K562 (cell line): Measurements from ENCODE around the gene RFNG. TPM values are rescaled to one million over a fixed set of nuclear protein-coding genes. Genes with fewer than 3 reads are reported as not detected.

Experiments
- ATAC-seq: fragments of 200-7000 bp; cut with Tn5 transposase; 3 replicates; pipeline ENCODE4 v1.9.1; 2020; ENCODE audit warnings: moderate library complexity
- BruUV-seq: library from RNA; stranded (reverse); fragments of 400-500 nt; replicated peaks from 2 replicates; lab custom pipeline; 2021; lab: Mats Ljungman, UMichigan
- CTCF ChIA-PET: fragments of 300-600 bp; formaldehyde crosslinking; extraction: SDS; loops from one replicate; lab custom pipeline; 2021; ENCODE audit warnings: low intra/inter-chr PET ratio; lab: Yijun Ruan, JAX
- POLR2A ChIA-PET: fragments of 300-600, 350-650 bp; sonication (Branson Sonifier 250); formaldehyde crosslinking; extraction: SDS; loops from one replicate; lab custom pipeline; 2021; ENCODE audit warnings: antibody characterized with exemption, inconsistent platforms; lab: Yijun Ruan, JAX
- DNase-seq, 4 experiments: peaks; one replicate each; pipeline versions ENCODE4 v3.0.0 to v3.0.0-alpha.2; 2011 to 2018; ENCODE audit warnings: low spot score in 3 of 4, mixed read lengths in 3 of 4; ENCODE audit errors: extremely low read depth in 1 of 4
- FAIRE-seq: peaks from 2 replicates; lab custom pipeline; 2011; peaks lifted over from hg19 to GRCh38; lab: Jason Lieb, UNC
- H2AFZ ChIP-seq: 2 replicates; pipeline ENCODE4 v1.6.0; 2011; ENCODE audit warnings: low read depth, low read length, control low read depth, inconsistent platforms
- H3K27ac ChIP-seq: fragments of 200-600 bp; 3 replicates; pipeline ENCODE4 v1.8.0; 2011; ENCODE audit warnings: low read depth, mild to moderate bottlenecking, control low read depth, inconsistent platforms, low read length, moderate library complexity, mixed read lengths; ENCODE audit errors: extremely low read depth
- H3K27me3 ChIP-seq, 2 experiments: fragments of 300-600 bp in 1 of 2; 2 replicates in 1 of 2; 3 replicates in 1 of 2; pipeline versions ENCODE4 v1.6.0 to v1.8.0; 2011; ENCODE audit warnings: inconsistent platforms in 2 of 2, low read length in 2 of 2, mild to moderate bottlenecking in 1 of 2, mixed read lengths in 1 of 2, moderate library complexity in 1 of 2; ENCODE audit not compliant: control insufficient read depth in 2 of 2, insufficient read depth in 2 of 2
- H3K36me3 ChIP-seq: fragments of 300-600 bp; 3 replicates; pipeline ENCODE4 v1.8.0; 2011; ENCODE audit warnings: mild to moderate bottlenecking, low read length, inconsistent platforms; ENCODE audit not compliant: control insufficient read depth, insufficient read depth
- H3K4me1 ChIP-seq, 2 experiments: fragments of 200-600 bp in 1 of 2; replicated peaks in 1 of 2; 2 replicates in 1 of 2; 3 replicates in 1 of 2; pipeline versions ENCODE4 v1.5.1 to v1.8.0; 2011; ENCODE audit warnings: inconsistent platforms in 2 of 2, low read length in 2 of 2, mild to moderate bottlenecking in 1 of 2, mixed read lengths in 1 of 2, moderate library complexity in 1 of 2; ENCODE audit not compliant: control insufficient read depth in 2 of 2, insufficient read depth in 2 of 2
- H3K4me2 ChIP-seq: 2 replicates; pipeline ENCODE4 v1.6.1; 2011; ENCODE audit warnings: low read length, control low read depth, inconsistent platforms, mixed read lengths; ENCODE audit not compliant: insufficient read depth
- H3K4me3 ChIP-seq: fragments of 200-600 bp; sonication (generic), shearing (Covaris generic); 2 replicates; pipeline ENCODE4 v1.5.1; 2016; ENCODE audit warnings: control low read depth, inconsistent platforms
- H3K79me2 ChIP-seq: fragments of 200-600 bp; 3 replicates; pipeline ENCODE4 v1.8.0; 2011; ENCODE audit warnings: low read length, inconsistent platforms; ENCODE audit not compliant: control insufficient read depth, insufficient read depth
- H3K9ac ChIP-seq, 2 experiments: 2 replicates each; pipeline versions ENCODE4 v1.6.0 to v1.6.1; 2011; ENCODE audit warnings: low read depth in 2 of 2, low read length in 2 of 2, control low read depth in 1 of 2, inconsistent platforms in 1 of 2, mild to moderate bottlenecking in 1 of 2, mixed read lengths in 1 of 2; ENCODE audit not compliant: insufficient read depth in 1 of 2
- H3K9me1 ChIP-seq: one replicate; pipeline ENCODE4 v1.6.0; 2011; ENCODE audit warnings: inconsistent platforms, mild to moderate bottlenecking, low read length, moderate library complexity; ENCODE audit not compliant: control insufficient read depth, insufficient read depth
- H3K9me3 ChIP-seq: replicated peaks from 2 replicates; pipeline ENCODE4 v1.5.1; 2011; ENCODE audit warnings: low read depth, low read length, inconsistent platforms; ENCODE audit not compliant: control insufficient read depth, insufficient read depth
- H4K20me1 ChIP-seq: replicated peaks from 2 replicates; pipeline ENCODE4 v1.6.1; 2011; ENCODE audit warnings: low read length, inconsistent platforms, mixed read lengths; ENCODE audit not compliant: control insufficient read depth, insufficient read depth
- CBFA2T2 ChIP-seq: fragments of 450-650 bp; conservative IDR thresholded peaks from 2 replicates; pipeline ENCODE4 v1.6.1; 2017; ENCODE audit warnings: mild to moderate bottlenecking
- MYNN ChIP-seq, 2 experiments: sonication (generic); formaldehyde crosslinking in 1 of 2; IDR thresholded peaks; 2 replicates each; pipeline versions ENCODE4 v1.5.0 to v1.6.1; 2016 to 2020; ENCODE audit warnings: antibody characterized with exemption in 1 of 2, missing genetic modification reagents in 1 of 2
- NFE2L1 ChIP-seq: fragments of 450-650 bp; IDR thresholded peaks from 2 replicates; pipeline ENCODE4 v1.6.1; 2016; ENCODE audit warnings: missing genetic modification characterization, low read depth, mild to moderate bottlenecking, missing compliant biosample characterization, moderate library complexity, borderline replicate concordance
- PCBP1 ChIP-seq: fragments of 200-400 bp; formaldehyde crosslinking; IDR thresholded peaks from 2 replicates; pipeline ENCODE4 v1.6.1; 2018; ENCODE audit warnings: mild to moderate bottlenecking, low read depth, low read length; ENCODE audit not compliant: poor library complexity, severe bottlenecking
- POLR2G ChIP-seq: fragments of 200-400 bp; formaldehyde crosslinking; IDR thresholded peaks from 2 replicates; pipeline ENCODE4 v1.6.1; 2017; ENCODE audit warnings: low read depth, mild to moderate bottlenecking, antibody characterized with exemption, low read length, moderate library complexity
- RBFOX2 ChIP-seq: fragments of 200-400 bp; formaldehyde crosslinking; IDR thresholded peaks from 2 replicates; pipeline ENCODE4 v1.6.1; 2017; ENCODE audit warnings: low read depth, mild to moderate bottlenecking, low read length, moderate library complexity
- RBM22 ChIP-seq: fragments of 200-400 bp; formaldehyde crosslinking; IDR thresholded peaks from 2 replicates; pipeline ENCODE4 v1.6.1; 2018; ENCODE audit warnings: low read length, low read depth; ENCODE audit not compliant: poor library complexity, severe bottlenecking
- SNAPC5 ChIP-seq: fragments of 250-450 bp; sonication (Bioruptor Pico); IDR thresholded peaks from 2 replicates; pipeline ENCODE4 v1.8.0; 2021; ENCODE audit warnings: moderate library complexity, mild to moderate bottlenecking, inconsistent platforms
- TAL1 ChIP-seq: fragments of 450-650 bp; IDR thresholded peaks from 2 replicates; pipeline ENCODE4 v1.6.1; 2016; ENCODE audit warnings: mild to moderate bottlenecking
- THRAP3 ChIP-seq: fragments of 450-650 bp; IDR thresholded peaks from 2 replicates; pipeline ENCODE4 v1.6.1; 2016; ENCODE audit warnings: mild to moderate bottlenecking, inconsistent platforms, borderline replicate concordance
- ZBTB33 ChIP-seq: sonication (generic); formaldehyde crosslinking; IDR thresholded peaks from 2 replicates; pipeline ENCODE4 v1.8.1; 2023; ENCODE audit warnings: mild to moderate bottlenecking, missing genetic modification reagents
- ZBTB7A ChIP-seq: IDR thresholded peaks from 2 replicates; pipeline ENCODE4 v1.6.1; 2011; ENCODE audit warnings: low read depth, mild to moderate bottlenecking, low read length, moderate library complexity, borderline replicate concordance; ENCODE audit not compliant: control insufficient read depth
- ZNF655 ChIP-seq: fragments of 250-450 bp; sonication (Bioruptor Pico); IDR thresholded peaks from 2 replicates; pipeline ENCODE4 v1.5.0; 2021
- WGBS: fragments of 100-300 bp; shearing (Covaris generic); methylation state at CpG from one replicate; pipeline ENCODE4 v1.1.6; 2016; ENCODE audit warnings: low coverage, mixed read lengths; ENCODE audit not compliant: insufficient coverage; ENCODE audit errors: missing lambda C conversion rate; 5-methylcytosine and 5-hydroxymethylcytosine counted together
- in situ Hi-C: fragments of 300-500 bp; cut with MboI; formaldehyde crosslinking; loops from 4 replicates; pipeline ENCODE4 v1.15.0; 2018; ENCODE audit warnings: inconsistent platforms, mixed read lengths
- intact Hi-C: fragments of 100-400 bp; cut with micrococcal nuclease; formaldehyde crosslinking; loops from 2 replicates; pipeline ENCODE4 v1.14.2; 2022
- polyA plus RNA-seq, 8 experiments: library from polyadenylated mRNA; depleted of rRNA in 4 of 8; stranded (reverse) in 5 of 8; unstranded in 3 of 8; fragments of >200 nt; fragmentation: Nextera tagmentation in 2 of 8; fragmentation: Illumina TruSeq in 1 of 8; extraction: Ambion mirVana in 2 of 8; extraction: Trizol in 1 of 8; gene quantifications; 2 replicates each; pipeline versions ENCODE4 v1.2.1 to v1.2.3, GENCODE V29; 2011 to 2014; ENCODE audit warnings: inconsistent platforms in 1 of 8, missing spikeins in 1 of 8
- total RNA-seq, 7 experiments: library from RNA; depleted of rRNA in 6 of 7; stranded (reverse); fragments of >200 nt in 6 of 7; fragmentation: Illumina TruSeq in 2 of 7; extraction: Trizol in 2 of 7; gene quantifications; 2 replicates each; pipeline versions ENCODE4 v1.2.1 to v1.2.3, GENCODE V29; 2011 to 2021; ENCODE audit warnings: low replicate concordance in 1 of 7

Gene RFNG
- total and polyA plus RNA-seq, 9 of the 15 experiments (the other 6 are each of a cell fraction or from before 2014, with no cell fraction given): 0.32 to 32.8 (median 9.5) TPM

DNA sequence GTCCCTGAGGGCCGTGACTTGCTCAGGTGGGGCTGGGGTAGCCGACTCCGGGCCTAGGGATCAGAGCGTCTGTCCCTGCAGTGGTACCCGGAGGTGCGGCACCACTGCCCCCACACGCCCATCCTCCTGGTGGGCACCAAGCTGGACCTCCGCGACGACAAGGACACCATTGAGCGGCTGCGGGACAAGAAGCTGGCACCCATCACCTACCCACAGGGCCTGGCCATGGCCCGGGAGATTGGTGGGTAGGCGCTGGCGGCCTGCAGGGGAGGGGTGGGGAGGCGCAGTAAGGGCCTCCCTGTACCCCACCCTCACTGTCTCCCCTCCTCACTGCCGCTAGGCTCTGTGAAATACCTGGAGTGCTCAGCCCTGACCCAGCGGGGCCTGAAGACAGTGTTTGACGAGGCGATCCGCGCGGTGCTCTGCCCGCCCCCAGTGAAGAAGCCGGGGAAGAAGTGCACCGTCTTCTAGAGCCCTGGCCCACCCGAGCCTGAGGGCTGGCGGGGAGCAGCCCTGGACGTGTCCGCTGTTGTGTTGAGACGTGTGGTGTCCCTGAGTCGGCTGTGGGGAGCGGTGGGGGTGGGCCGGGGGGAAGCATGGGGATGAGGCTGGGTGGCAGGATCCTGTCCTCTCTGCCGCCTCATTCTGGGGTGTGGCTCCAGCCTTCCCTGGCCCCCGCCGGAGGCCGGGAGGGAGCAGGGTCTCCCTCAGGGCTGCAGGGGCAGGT is 18.1 kb downstream of the RFNG start:
- H3K4me1 ChIP-seq: peaks cover 29 to 86% of the 10 kb centered on the region in 2 experiments
- H3K4me2 ChIP-seq: no peak overlapping the region
- ChIA-PET POLR2A (interaction anchor here (0.7 to 6.4 kb wide), 4 partner anchors 12 to 121 kb away, joined by 3 to 51 read pairs (median 4); partner anchors contain the start of genes CENPX and LRRC45), CTCF (no interaction called here)
- peaks cover 21% of the 10 kb centered on the region; the same call in 1 of the 2 replicates for H4K20me1 ChIP-seq
- no peaks in the 10 kb centered on the region for H3K27me3 ChIP-seq
- intact Hi-C loops: loop anchor here (5.0 to 10.0 kb wide), 2 partner anchors 64 to 311 kb away; partner anchors contain the start of gene FASN
- H2AFZ ChIP-seq: no peak overlapping the region
- H3K9ac ChIP-seq: peak overlapping the region; percentile 87 to 97
- in situ Hi-C loops: loop anchor here (5.0 kb wide), 1 partner anchor 124 kb away; no protein-coding TSS in a partner anchor
- 0 out of 2 replicates have a peak, but pooled peaks have one; percentile 2 for TF ChIP-seq ZBTB7A
- TF ChIP-seq ZBTB33: peak; percentile 87
- no peak for TF ChIP-seq ZNF655 (CRISPR knock-in tag)
- peak; percentile 74 for TF ChIP-seq RBM22
- TF ChIP-seq PCBP1: peak; percentile 68
- no peak for TF ChIP-seq CBFA2T2
- TF ChIP-seq POLR2G: peak; percentile 72
- no peak for TF ChIP-seq TAL1
- no peak for TF ChIP-seq THRAP3
- TF ChIP-seq SNAPC5: no peak
- TF ChIP-seq NFE2L1 (tag): no peak
- peak; percentile 66 for TF ChIP-seq RBFOX2
- no peak for TF ChIP-seq MYNN (IDR thresholded peaks at IDR 0.05)
- TF ChIP-seq MYNN (CRISPR knock-in tag; IDR thresholded peaks at IDR 0.05): no peak
- peaks cover 41% of the 10 kb centered on the region for H3K79me2 ChIP-seq
- BruUV-seq: TSS peak; percentile 73
- peaks cover 40% of the 10 kb centered on the region; the same call in 2 of the 3 replicates for H3K36me3 ChIP-seq
- no peak overlapping the region for H3K27ac ChIP-seq
- peak overlapping the region; percentile 62; the same call in 1 of the 2 replicates for H3K4me3 ChIP-seq
- ATAC-seq (no peak), FAIRE-seq (no peak), DNase-seq (no peak)
- H3K9me3 ChIP-seq: no peaks in the 10 kb centered on the region
- WGBS: 87% methylated on average over 23 of the region's 38 CpGs
- peaks cover 6% of the 10 kb centered on the region for H3K9me1 ChIP-seq
